Stimulated activated CD8-positive, alpha-beta memory T cell treated with anti-CD3 and anti-CD28 coated beads, Interleukin-15, amount 100 ng/mL, for 1 hour (primary cell): Measurements from ENCODE around the gene TGDS.

Experiments used
- DNase-seq: peaks from one replicate; pipeline ENCODE4 v3.0.0-alpha.2; 2020; ENCODE audit warnings: low read depth

Gene TGDS

GRCh38 chr13:94599877-94600276 is 3.9 kb upstream of the TGDS start:
- DNase-seq, result no peak

- DNase-seq, result no peak
These were observed 2.3 kb upstream of the TGDS start for GRCh38 chr13:94598281-94598680.

GRCh38 chr13:94596575-94596971 is 621 bp upstream of the TGDS start:
- no peak for DNase-seq

GRCh38 chr13:94595001-94595949 is 677 bp downstream of the TGDS start:
- no peak for DNase-seq

GRCh38 chr13:94590744-94591143 is 5.2 kb downstream of the TGDS start:
- DNase-seq, result no peak

- no peak for DNase-seq
These were observed 7.4 kb downstream of the TGDS start for GRCh38 chr13:94588541-94588940.

- no peak for DNase-seq
These were observed 9.6 kb downstream of the TGDS start for GRCh38 chr13:94586371-94586770.

GRCh38 chr13:94585543-94586101 is 10.3 kb downstream of the TGDS start:
- no peak for DNase-seq

- no peak for DNase-seq
These were observed 12.0 kb downstream of the TGDS start for GRCh38 chr13:94583926-94584325.

- no peak for DNase-seq
These were observed 16.9 kb downstream of the TGDS start for GRCh38 chr13:94579063-94579462.

- DNase-seq, result no peak
These were observed 26.3 kb downstream of the TGDS start for GRCh38 chr13:94569615-94570014.

- no peak for DNase-seq
These were observed 27.5 kb downstream of the TGDS start for GRCh38 chr13:94568443-94568842.

- DNase-seq, result no peak
These were observed 28.4 kb downstream of the TGDS start for GRCh38 chr13:94567581-94567980.

GRCh38 chr13:94561126-94561525 is 34.8 kb downstream of the TGDS start:
- no peak for DNase-seq

GRCh38 chr13:94560116-94560515 is 35.8 kb downstream of the TGDS start:
- DNase-seq, result no peak

GRCh38 chr13:94559222-94559795 is 36.6 kb downstream of the TGDS start:
- DNase-seq, result no peak

GRCh38 chr13:94558716-94559115 is 37.2 kb downstream of the TGDS start:
- DNase-seq, result no peak

GRCh38 chr13:94557684-94558235 is 38.2 kb downstream of the TGDS start:
- no peak for DNase-seq

GRCh38 chr13:94556621-94557020 is 39.3 kb downstream of the TGDS start:
- no peak for DNase-seq

GRCh38 chr13:94556041-94556440 is 39.9 kb downstream of the TGDS start:
- DNase-seq, result no peak

- no peak for DNase-seq
These were observed 42.2 kb downstream of the TGDS start for GRCh38 chr13:94553766-94554165.

- DNase-seq, result no peak
These were observed 43.9 kb downstream of the TGDS start for GRCh38 chr13:94552095-94552494.
